ENCODE results near the gene FAM131B. TPM values are rescaled to one million over a fixed set of nuclear protein-coding genes. Genes with fewer than 3 reads are reported as not detected.
"Not testable (repeated sequence)": the region's sequence is repeated elsewhere in the genome, so short reads cannot be mapped to it uniquely, and the experiment has no call there.

FAM131B gene
- polyA plus RNA-seq (ENCODE audit: insufficient read length in 10 of 10) = 1 to 10 TPM; 1.5 to 3.0 (median 2.3) TPM
- long read RNA-seq, donor 1 = 0 reads
- long read RNA-seq, donor 2 = 0 reads
- long read RNA-seq, donor 3 = 0 reads
- long read RNA-seq, donor 4 = 0 reads
- long read RNA-seq, donor 5 = 0 reads
- long read RNA-seq, donor 6 = 0 reads
- long read RNA-seq, donor 7 = 0 reads
- long read RNA-seq, donor 8 = 0 reads
- long read RNA-seq, donor 9 = 0 reads

DNA sequence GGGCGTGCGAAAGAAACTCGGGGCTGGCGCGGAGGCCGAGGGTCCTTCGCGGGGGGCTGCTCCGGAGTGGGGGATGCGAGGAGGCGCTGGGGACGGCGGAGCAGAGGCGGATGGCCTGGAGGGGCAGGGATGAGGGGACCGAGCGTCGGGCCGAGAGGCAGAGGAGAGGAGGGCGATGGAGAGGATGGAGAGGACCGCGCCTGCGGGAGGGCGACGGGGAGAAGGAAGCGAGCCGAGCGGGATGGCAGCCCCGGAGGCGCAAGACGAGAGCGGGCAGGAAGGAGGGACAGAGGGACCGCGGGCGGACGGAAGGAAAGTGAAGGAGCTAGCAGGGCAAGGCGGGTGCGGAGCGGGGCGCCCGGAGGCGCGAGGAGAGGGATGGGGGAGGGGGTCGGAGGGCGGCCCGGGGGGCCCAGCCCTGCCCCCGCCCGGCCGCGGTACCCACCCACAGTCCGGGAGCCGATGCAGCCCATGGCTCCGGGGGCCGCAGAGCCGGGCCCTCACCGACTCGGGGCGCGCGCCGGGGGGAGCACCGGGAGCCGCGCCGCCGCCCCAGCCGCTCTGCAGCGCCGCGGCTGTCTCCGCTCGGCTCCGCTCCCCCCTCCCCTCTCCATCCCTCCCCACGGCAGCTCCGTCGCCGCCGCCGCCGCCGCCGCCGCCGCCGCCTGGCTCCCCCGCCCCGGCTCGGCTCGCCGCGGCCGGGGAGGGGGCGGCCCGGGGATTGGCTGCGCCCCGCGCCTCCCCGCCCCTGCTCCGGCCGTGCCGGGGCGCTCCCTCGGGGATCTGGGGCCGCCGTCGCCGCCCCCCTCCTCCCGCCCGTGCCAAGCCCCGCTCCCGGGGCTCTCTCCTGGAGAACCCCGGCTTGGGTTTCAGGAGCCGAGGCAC lies at the start of gene FAM131B:
Gene FAM131B, minus strand, starts transcription at position 583 of the 885 bp plus-strand sequence. Its CDS starts 110 bp downstream, at position 473.
- DNase-seq = peak in 1 of 3 donors; percentile 51

DNA sequence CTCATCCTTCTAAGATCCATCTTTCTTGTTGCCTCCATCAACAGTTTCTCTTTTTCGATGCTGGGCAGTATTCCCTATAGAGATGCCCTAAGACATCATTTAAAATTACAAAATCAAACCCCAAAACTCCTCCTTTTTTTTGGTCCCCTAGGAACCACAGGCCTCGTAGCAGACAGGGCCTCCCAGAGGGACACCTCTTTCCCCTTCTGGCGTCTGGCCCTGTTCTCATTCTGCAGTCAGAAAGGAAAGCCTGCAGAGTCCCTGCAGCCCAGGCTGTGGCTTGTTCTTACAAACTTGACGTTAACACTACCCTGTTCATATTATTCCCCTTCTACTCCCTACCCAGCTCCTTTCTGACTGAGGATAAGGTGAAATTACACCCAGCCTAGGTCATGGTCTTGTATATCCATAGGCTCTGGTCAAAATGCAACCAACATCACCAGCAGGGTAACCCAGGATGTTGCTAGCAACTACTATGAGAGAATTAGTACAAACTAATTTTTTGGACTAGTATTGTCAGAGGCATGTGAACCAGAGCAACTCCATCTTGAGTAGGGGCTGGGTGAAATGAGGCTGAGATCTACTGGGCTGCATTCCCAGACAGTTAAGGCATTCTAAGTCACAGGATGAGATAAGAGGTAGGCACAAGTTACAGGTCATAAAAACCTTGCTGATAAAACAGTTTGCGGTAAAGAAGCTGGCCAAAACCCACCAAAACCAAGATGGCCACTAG lies 49.6 kb upstream of the FAM131B start:
- no peak for DNase-seq

DNA sequence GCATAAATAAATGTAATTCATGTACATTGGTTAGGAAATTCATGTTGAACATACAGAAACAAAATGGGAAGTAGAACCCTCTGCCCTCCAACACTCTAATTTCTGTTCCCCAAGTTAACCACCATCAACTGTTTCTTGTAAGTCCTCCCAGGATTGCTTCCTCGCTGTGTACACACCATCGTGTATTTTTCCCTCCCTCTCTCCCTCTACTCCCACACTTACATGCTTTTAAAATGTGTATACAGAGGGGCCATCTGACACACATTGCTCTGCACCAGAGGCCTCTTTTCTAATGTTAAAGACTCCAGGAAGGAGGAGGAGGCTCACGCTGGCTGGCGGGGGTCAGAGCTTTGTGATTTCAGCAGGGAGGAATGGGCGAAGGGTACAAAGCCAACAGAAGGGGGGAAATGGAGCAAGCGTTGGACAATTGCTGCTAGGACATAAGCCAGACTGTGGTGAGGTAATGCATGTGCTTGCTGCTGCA lies 48.0 kb upstream of the FAM131B start:
- DNase-seq = peak; percentile 36 to 84 (median 77)

DNA sequence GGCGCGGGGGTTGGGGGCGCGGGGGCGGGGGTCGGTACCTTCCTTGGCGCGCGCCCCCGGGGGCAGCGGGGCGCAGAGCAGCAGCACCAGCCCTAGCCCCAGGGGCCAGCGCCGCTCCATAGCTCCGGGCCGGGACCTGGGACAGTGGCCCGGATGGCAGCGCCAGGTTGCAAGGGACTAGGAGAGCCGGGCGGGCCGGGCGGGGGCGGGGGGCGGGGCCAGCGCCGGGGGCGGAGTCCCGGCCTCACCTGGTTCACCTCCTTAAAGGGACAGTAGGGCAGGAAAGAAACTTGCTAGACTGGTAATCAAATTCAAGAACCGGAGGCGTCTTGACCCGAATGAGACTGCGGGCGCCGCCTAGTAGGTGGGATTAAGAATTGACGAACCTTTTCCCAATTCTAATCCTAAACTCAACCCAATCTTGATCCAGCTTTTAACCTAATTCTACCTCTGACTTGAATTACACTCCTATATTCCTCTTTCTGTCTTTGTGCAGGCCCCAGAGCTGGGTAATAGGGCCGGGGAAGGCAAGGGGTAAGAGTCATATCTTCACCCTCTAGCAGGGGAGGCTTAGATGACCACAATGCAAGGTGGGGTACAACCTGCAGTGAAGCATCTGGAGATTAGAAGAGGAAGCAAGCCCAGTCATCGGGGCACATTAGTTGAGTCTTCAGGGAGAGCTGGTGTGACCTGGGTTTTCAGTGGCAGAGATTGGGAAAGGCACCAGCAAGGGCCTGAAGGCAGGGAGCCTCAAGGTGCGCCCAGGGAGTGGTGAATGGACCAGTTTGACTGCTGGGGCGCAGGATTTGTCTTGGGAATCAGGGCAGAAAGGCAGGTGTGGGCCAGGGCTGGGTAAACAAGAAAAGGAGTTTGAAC lies 46.4 kb upstream of the FAM131B start, which contains the start of gene EPHA1:
Gene EPHA1, minus strand, starts transcription at position 171 of the 876 bp plus-strand sequence. Its CDS starts 51 bp downstream, at position 120.
- DNase-seq = no peak

DNA sequence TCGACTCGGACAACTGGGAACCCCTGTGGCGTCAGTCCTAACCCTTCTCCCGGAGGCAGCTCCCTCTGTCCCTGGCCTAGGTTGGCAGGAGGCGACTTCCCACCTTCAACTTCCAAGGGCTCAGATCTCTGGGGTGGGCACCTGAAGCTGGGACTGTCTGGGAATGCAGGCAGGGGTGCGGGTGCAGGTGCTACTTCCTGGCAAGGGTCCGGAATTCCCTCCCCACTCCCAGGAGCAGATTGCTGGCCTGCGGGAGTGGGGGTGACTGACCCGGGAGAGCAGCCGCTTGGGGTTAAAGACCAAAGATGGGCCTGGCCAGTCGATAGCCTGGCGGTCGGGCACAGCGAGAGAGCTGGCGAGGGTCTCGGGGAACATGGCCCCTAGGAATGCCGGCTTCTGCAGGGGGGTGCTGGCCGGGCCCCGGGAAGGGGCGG lies 45.8 kb upstream of the FAM131B start:
- no peak for DNase-seq

DNA sequence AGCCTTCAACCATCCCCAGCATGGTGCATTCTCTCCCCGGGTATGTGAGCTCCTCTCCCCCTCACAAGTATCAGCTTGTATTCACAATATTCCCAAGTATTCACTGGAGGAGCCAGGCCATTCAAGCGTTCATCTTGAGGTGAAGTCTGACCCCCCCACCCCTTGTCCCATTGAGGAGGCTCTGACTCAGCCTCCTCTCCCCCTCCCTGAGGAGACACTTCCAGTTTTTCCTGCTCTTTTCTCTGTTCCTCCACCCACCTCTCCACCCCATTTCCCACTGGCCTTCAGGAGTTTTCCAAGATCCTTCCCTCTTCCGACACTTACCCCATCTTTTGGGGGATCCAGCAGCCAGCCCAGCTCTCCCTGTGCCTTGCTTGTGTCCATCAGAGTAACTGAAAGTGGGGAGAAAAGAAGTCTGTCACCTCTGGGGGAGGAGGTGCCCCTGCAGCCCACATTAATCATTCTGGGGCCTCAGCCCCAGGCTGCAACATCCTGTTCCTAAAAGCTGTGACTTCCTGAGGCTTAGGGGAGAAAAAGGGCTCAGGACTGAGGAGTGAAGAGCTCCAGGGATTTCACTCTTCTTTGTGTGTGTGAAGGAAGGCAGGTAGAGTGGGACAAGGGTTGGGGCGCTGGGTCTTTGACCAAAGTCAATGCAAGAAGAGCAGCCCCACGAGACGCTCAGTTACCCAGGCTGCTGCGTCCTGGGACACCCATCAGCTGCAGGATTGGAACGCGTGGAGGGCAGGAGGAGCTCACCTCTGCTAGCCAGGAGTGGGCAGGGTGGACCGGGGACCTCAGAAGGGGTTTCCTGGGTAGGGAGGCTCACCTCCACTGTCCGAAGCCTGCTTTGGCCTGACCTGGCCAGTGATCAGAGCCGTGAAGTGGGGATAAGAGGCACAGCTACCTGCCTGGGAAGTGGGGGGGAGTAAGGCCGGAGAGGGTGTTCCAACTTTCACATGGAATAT lies 45.1 kb upstream of the FAM131B start:
- peak in 1 of 3 donors; percentile 13 for DNase-seq

DNA sequence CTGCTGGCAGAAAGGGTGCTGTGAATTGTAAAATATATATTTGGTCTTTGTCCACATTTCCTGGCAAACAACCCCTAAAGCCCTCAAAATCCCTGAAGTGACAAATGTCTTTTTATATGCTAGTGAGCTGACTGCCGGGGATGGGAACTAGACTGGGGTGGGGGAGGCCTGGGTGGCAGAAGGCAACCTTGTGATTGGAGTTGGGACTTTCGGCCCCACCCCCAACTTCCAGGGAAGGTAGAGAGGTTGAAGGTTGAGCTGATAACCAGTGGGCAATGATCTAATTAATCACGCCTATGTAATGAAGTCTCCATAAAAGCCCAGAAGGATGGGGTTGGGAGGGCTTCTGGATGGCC lies 43.5 kb upstream of the FAM131B start:
- no peak for DNase-seq

DNA sequence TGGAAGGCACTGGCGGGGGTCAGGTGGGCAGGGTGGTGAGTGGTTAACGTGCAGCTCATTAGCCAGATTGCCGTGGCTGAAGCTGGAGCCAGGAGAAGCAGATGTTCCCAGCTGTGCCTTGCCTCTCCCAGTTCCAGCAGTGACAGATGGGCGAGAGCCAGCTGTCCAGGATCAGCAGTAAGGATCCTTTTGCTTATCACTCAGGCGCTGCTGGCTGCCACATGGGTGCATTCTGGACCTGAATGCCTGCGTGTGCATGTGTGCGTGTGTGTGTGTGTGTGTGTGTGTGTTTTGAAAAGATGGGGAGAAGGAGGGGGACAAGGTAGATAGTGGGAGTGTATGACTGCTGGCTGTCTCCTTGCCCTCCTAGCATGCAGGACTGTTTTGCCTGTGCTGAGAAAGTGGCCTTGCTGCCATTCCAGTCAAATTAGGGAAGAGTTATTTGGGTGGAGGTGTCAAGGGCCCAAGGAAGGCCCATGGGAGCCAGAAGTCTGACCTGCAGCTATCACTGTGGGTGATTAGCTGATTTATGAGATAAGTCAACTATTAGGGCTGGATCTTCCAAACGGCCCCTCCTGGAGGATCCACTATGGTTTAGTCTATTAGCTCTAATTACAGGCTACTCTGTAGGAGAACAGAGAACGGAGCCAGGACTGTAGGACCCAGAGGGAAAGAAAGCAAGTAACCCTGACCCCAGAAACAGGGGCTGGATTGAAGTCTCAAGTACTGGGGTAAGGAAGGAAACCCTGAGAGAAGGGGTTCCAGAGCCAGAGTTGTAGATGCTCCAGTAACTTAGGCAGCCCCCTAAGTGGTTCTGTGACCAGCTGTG lies 42.9 kb upstream of the FAM131B start:
- DNase-seq = peak in 1 of 3 donors; percentile 82

DNA sequence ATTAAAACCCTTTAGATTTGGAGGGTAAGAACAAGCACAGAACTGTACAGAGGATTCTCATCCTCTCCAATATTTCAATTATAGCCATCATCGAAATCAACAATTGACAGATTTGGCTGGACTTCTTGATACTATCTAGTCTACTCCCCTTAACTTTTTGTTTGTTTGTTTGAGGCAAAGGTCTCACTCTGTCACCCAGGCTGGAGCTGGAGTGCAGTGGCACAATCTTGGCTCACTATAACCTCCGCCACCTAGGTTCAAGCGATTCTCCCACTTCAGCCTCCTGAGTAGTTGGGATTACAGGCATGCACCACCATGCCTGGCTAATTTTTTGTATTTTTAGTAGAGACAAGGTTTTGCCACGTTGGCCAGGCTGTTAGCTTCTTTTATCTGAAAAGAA lies 39.7 kb upstream of the FAM131B start:
- DNase-seq = not testable (repeated sequence)

DNA sequence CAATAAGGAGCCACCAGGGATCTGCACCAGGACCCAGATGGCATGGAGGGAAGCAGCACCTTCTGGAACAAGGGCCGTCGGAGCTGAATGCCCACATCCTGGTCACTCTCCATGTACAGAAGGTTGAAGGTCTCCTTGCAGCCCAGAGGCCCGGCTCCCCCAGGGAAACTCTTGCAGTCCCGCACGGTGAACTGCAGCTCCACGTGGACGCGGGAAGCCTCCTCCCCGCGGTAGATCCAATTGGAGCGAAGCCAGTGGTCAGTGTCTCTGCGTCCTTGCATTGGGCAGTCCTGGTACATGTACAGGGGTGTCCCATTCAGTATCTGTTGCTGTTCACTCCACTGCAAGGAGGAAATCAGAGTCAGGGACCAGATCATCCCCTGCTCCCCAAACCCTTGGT lies 38.8 kb upstream of the FAM131B start:
- no peak for DNase-seq

DNA sequence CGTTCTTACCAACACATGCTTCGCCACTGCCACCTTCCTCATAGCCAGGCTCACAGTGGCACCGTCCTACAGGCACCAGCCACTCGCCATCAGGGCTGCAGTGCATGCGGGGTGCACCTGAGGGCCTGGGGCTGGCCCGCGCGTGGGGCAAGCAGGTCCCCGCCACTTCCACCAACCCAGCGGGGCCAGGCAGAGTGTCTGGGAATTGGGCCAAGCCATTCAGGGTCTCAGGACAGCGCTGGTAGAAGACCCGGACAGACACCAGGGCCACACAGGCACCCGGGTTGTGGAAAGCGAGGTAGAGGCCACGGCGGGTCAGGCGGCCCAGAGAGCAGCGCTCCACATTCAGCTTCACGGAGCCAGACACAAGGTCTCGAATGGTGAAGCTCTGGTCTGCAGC lies 37.1 kb upstream of the FAM131B start:
- DNase-seq = no peak

DNA sequence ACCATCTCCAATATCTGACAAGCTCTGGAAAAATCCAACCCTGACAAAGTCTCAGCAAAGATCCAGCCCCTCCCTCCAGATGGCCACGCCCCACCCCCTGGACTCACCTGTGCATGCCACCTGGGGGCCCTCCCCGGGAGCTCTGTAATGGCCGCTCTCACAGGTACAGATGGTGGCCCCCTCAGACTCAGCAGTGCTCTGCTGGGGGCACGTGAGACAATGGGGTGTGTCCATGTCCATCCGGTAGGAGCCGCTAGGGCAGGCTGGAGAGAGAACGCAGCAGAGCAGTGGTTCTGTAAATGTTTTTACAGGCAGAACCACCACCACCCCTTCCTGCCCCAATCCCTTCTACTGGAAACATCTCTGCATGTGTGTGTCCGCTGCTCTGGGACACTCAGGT lies 36.6 kb upstream of the FAM131B start:
- no peak for DNase-seq

DNA sequence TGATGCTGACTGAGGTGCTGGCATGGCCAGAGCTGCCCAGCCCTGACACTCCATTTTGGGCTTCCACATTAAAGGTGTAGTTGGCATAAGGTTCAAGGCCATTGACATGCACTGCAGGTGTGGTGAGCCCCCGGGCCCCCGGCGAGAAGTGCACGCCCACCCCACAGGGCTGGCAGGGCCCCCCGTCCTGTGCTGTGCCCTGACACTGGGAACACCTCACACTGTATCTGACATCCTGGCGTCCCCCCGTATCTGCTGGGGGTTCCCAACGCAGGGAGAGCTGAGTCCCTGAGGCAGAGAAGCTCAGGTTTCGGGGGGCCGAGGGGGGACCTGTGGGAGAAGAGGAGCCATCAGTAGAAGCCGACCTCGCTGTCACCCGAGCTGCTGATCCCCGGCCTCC lies 36.1 kb upstream of the FAM131B start:
- DNase-seq = no peak

DNA sequence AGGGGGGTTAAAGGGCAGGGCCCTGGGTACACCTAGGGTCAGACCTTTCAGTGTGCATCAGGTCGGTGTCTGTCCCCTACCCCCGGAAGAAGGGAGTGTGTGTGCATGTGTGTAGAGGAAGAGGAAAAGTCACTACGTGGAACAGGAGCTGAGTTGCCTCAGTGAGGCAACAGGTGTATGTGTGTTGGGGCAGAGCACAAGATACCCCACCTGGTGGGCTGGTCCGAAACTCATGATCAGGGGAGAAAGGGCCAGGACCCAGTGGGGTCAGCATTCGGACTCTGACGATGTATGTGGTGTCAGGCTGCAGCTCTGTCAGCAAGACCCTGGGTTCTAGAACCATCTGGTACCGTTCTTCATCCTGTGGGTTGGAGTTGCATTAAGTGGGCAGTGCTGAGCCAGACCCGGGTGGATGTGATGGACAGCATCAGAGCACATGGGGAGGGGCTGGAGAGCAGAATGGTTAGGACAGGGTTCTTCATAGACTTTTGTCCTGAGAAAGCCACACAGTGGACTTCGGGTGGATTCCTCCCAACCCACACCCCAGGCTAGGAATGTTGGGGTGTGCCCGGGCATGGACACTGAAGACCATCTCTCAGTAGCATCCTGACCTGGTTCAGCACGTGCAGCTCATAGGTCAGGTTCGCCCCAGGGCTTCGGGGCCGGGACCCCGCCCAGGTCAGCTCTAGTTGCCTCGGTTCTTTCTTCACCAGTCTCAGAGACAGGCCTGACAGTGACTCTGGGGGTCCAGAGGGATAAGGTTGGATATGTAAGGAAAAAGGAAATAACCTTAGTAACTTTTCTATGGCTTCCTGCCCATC lies 35.4 kb upstream of the FAM131B start:
- DNase-seq = no peak

DNA sequence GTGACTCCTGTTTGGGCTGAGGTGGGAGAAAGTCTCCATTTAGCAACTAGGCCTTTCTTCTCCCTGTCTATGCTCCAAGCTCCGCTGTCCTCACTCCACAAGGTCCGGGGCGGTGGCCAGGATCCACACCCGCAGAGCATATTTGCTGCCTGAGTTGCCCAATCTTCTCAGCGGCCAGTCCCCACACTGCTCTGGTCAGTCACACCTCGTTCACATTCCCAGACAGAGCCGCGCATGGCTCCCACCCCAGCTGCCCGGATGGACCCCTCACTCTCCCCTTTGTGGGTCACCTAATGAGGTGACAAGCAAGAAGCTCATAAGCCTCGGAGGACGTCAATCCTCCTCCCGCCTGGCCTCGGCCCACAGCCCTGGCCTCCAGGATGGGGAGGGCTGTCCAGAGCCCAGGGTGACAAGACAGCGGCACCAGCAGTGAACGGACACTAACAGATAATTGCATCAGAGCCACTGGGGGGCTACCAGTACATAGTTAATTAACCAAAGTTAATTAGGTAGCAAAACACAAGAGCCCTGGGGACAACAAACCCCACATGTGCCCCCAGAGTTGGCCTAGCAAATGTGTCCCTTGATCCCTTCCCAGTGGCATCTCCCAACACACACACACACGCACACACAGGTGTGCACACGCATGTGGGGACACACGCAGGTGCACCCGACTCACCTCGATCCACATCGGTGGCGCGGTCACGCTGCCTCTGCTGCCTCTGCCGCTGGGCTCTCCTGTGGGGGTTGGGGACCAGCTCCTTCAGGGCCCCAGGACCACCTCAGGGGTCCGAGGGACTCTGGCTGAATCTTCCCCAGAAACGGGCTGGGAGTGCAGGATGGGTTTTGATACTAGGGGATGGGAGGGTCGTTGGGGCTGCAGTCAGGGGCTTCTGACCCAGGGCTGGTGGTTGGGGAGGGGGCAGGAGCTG lies 34.4 kb upstream of the FAM131B start:
- DNase-seq = no peak

DNA sequence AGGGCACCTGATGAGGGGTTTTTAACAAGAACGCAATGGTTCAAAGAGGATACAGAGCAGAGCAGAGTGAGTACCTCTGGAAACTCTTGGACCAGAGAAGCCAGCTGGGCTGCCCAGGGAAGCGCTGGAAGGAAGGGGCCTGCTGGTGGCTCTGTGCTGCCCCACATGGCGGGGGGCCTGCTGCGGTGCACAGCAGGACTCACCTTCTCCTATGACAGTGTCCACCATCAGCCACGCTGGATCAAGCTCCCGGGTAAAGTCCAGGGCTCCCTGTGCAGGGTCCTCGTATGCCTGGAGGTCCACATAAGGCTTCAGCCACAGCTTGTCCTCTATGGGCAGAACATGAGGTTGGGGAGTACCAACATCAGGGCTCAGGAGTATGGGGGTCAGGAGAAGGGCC lies 33.7 kb upstream of the FAM131B start:
- no peak for DNase-seq
